Measurements from ENCODE around the gene NELL1. TPM values are rescaled to one million over a fixed set of nuclear protein-coding genes. Genes with fewer than 3 reads are reported as not detected.

Gene NELL1
- total and polyA plus RNA-seq, 2 donors (not counting 3 experiments of a cell fraction or from before 2014, with no cell fraction given): not detected

- H3K27ac ChIP-seq (ENCODE audit: insufficient read depth, low read depth, low read length): no peak overlapping the region
- TF ChIP-seq POLR2AphosphoS5 (IDR thresholded peaks at IDR 0.05; ENCODE audit: insufficient read depth, low read depth, low read length): no peak
- no peak for TF ChIP-seq MAX (IDR thresholded peaks at IDR 0.05; ENCODE audit: insufficient read depth, insufficient read length)
- no peak for TF ChIP-seq JUN (IDR thresholded peaks at IDR 0.05; ENCODE audit: borderline replicate concordance, insufficient read depth, insufficient read length, low read depth)
- TF ChIP-seq, protein P1, sequence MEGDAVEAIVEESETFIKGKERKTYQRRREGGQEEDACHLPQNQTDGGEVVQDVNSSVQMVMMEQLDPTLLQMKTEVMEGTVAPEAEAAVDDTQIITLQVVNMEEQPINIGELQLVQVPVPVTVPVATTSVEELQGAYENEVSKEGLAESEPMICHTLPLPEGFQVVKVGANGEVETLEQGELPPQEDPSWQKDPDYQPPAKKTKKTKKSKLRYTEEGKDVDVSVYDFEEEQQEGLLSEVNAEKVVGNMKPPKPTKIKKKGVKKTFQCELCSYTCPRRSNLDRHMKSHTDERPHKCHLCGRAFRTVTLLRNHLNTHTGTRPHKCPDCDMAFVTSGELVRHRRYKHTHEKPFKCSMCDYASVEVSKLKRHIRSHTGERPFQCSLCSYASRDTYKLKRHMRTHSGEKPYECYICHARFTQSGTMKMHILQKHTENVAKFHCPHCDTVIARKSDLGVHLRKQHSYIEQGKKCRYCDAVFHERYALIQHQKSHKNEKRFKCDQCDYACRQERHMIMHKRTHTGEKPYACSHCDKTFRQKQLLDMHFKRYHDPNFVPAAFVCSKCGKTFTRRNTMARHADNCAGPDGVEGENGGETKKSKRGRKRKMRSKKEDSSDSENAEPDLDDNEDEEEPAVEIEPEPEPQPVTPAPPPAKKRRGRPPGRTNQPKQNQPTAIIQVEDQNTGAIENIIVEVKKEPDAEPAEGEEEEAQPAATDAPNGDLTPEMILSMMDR (IDR thresholded peaks at IDR 0.05; ENCODE audit: extremely low read depth in 1 of 2, insufficient read depth in 1 of 2, low read depth in 1 of 2, low read length in 2 of 2): no peak
- TF ChIP-seq EZH2 (IDR thresholded peaks at IDR 0.05; ENCODE audit: borderline replicate concordance, low read depth, low read length, severe bottlenecking): no peak
- no peaks in the 10 kb centered on the region for H3K27me3 ChIP-seq (ENCODE audit: control insufficient read depth in 2 of 2, insufficient read depth in 2 of 2, low read length in 2 of 2)
- POLR2A ChIA-PET: no interaction called here
- H3K9me1 ChIP-seq (replicated peaks; ENCODE audit: control insufficient read depth, extremely low read depth, insufficient read depth, low read length): no peaks in the 10 kb centered on the region
- H3K36me3 ChIP-seq (ENCODE audit: control insufficient read depth in 2 of 2, extremely low read depth in 1 of 2, insufficient read depth in 2 of 2, low read length in 2 of 2): no peaks in the 10 kb centered on the region
- no peak overlapping the region for H3K4me3 ChIP-seq (replicated peaks in 1 of 3; ENCODE audit: insufficient read depth in 1 of 3, low read depth in 1 of 3, low read length in 3 of 3)
- no peaks in the 10 kb centered on the region for H3K4me1 ChIP-seq (ENCODE audit: control insufficient read depth, extremely low read depth, insufficient read depth, low read length)
- no peak overlapping the region for H3K4me2 ChIP-seq (ENCODE audit: insufficient read depth, low read length)
- dilution Hi-C loops (cut with MboI; ENCODE audit: extremely low pct_ligation_motif_present, low sequenced_read_pairs) (no loop called here), intact Hi-C loops (cut with micrococcal nuclease) (no loop called here)
- peaks cover 4% of the 10 kb centered on the region for H3K9me3 ChIP-seq (replicated peaks; ENCODE audit: control insufficient read depth, insufficient read depth, low read length)
- no peak overlapping the region for H3K9ac ChIP-seq (replicated peaks; ENCODE audit: extremely low read depth, insufficient read depth, low read length)
- no peaks in the 10 kb centered on the region for H4K20me1 ChIP-seq (replicated peaks; ENCODE audit: control insufficient read depth, extremely low read depth, insufficient read depth, low read length)
- no peaks in the 10 kb centered on the region for H3K79me2 ChIP-seq (ENCODE audit: control insufficient read depth, insufficient read depth, low read length)
- BruUV-seq (replicated peaks): no TSS peak
- FAIRE-seq: no peak
- CTCF ChIA-PET: no interaction called here
- no peak overlapping the region for H2AFZ ChIP-seq (ENCODE audit: low read depth, low read length)
- DNase-seq (ENCODE audit: low read depth, low spot score): no peak
Observed at GRCh38 chr11:20739577-20739976, 70.2 kb downstream of the NELL1 start.

GRCh38 chr11:20754933-20755332 is 85.5 kb downstream of the NELL1 start:
- CTCF ChIA-PET: no interaction called here
- dilution Hi-C loops (cut with MboI; ENCODE audit: extremely low pct_ligation_motif_present, low sequenced_read_pairs): no loop called here
- BruUV-seq (replicated peaks): no TSS peak

More at GRCh38 chr11:20754933-20755332, 85.5 kb downstream of the NELL1 start:
- TF ChIP-seq POLR2AphosphoS5 (IDR thresholded peaks at IDR 0.05; ENCODE audit: insufficient read depth, low read depth, low read length) (no peak), EZH2 (IDR thresholded peaks at IDR 0.05; ENCODE audit: borderline replicate concordance, low read depth, low read length, severe bottlenecking) (no peak), MYC (IDR thresholded peaks at IDR 0.05; ENCODE audit: low read depth, low read length) (no peak), POLR2A (IDR thresholded peaks at IDR 0.05; ENCODE audit: low read depth, low read length) (no peak), FOS (IDR thresholded peaks at IDR 0.05; ENCODE audit: borderline replicate concordance, insufficient read depth, low read length) (no peak), GATA2 (IDR thresholded peaks at IDR 0.05; ENCODE audit: insufficient read depth, insufficient read length, low read depth, low read length) (no peak), JUN (IDR thresholded peaks at IDR 0.05; ENCODE audit: borderline replicate concordance, insufficient read depth, insufficient read length, low read depth) (no peak)
- TF ChIP-seq, protein P1 (IDR thresholded peaks at IDR 0.05; ENCODE audit: extremely low read depth in 1 of 2, insufficient read depth in 1 of 2, low read depth in 1 of 2, low read length in 2 of 2): no peak
- intact Hi-C loops (cut with micrococcal nuclease): no loop called here
- H4K20me1 ChIP-seq (replicated peaks; ENCODE audit: control insufficient read depth, extremely low read depth, insufficient read depth, low read length): no peaks in the 10 kb centered on the region
- H3K27me3 ChIP-seq (ENCODE audit: control insufficient read depth in 2 of 2, insufficient read depth in 2 of 2, low read length in 2 of 2): no peaks in the 10 kb centered on the region
- H3K4me1 ChIP-seq (ENCODE audit: control insufficient read depth, extremely low read depth, insufficient read depth, low read length): no peaks in the 10 kb centered on the region
- H3K4me2 ChIP-seq (ENCODE audit: insufficient read depth, low read length): no peak overlapping the region
- no peak for FAIRE-seq
- POLR2A ChIA-PET: no interaction called here
- no peak overlapping the region for H2AFZ ChIP-seq (ENCODE audit: low read depth, low read length)
- no peaks in the 10 kb centered on the region for H3K79me2 ChIP-seq (ENCODE audit: control insufficient read depth, insufficient read depth, low read length)
- no peak overlapping the region for H3K9ac ChIP-seq (replicated peaks; ENCODE audit: extremely low read depth, insufficient read depth, low read length)
- no peak for DNase-seq (ENCODE audit: low read depth, low spot score)
- no peak overlapping the region for H3K4me3 ChIP-seq (replicated peaks in 1 of 3; ENCODE audit: insufficient read depth in 1 of 3, low read depth in 1 of 3, low read length in 3 of 3)
- H3K36me3 ChIP-seq (ENCODE audit: control insufficient read depth in 2 of 2, extremely low read depth in 1 of 2, insufficient read depth in 2 of 2, low read length in 2 of 2): no peaks in the 10 kb centered on the region
- peaks cover 6% of the 10 kb centered on the region for H3K9me3 ChIP-seq (replicated peaks; ENCODE audit: control insufficient read depth, insufficient read depth, low read length)
- H3K27ac ChIP-seq (ENCODE audit: insufficient read depth, low read depth, low read length): no peak overlapping the region
- no peaks in the 10 kb centered on the region for H3K9me1 ChIP-seq (replicated peaks; ENCODE audit: control insufficient read depth, extremely low read depth, insufficient read depth, low read length)

All from endothelial cell of umbilical vein (primary cell).